Occipital lobe (tissue), 2 donors: ENCODE measurements around the gene PLB1. TPM values are rescaled to one million over a fixed set of nuclear protein-coding genes. Genes with fewer than 3 reads are reported as not detected.
A peak's percentile ranks its signal among the peaks of the same experiment; 100 is the strongest.

Experiments
- DNase-seq: peaks from one replicate; lab custom pipeline; 2025; lab: John Stamatoyannopoulos, UW
- total RNA-seq: library from RNA; depleted of rRNA; stranded (reverse); fragments of >200 nt; gene quantifications from one replicate; pipeline ENCODE4 v1.2.3, GENCODE V29; 2014

Gene PLB1
- total RNA-seq, 1 donor from 2014 or later = 2.3 TPM

DNA sequence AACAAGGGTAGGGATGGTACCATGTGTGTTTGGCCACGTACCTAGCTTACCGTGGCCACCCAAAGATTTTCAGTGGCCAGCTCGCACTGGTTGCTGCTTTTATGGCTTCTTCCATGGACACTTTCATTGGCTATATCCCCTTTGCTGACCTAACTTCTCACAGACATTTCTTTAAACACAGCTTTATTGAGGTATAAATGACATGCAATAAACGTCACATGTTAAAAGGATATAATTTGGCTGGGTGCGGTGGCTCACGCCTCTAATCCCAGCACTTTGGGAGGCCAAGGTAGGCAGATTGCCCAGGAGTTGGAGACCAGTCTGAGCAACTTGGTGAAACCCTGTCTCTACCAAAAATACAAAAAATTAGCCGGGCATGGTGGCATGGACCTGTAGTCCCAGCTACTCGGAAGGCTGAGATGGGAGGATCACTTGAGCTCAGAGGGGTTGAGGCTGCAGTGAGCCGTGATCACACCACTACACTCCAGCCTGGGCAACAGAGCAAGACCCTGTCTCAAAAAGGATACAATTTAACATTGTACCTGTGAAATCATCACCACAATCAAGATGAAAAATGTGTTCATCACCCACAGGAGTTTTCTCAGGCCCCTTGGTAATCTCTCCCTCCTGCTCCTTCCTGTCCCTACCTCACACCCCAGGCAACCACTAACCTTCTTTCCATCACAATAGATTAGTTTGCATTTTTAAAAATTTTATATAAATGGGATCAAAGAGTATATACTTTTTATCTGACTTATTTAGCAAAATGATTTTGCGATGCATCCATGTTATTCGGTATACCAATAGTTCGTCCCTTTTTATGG, 127.9 kb downstream of the PLB1 start:
- no peak for DNase-seq

DNA sequence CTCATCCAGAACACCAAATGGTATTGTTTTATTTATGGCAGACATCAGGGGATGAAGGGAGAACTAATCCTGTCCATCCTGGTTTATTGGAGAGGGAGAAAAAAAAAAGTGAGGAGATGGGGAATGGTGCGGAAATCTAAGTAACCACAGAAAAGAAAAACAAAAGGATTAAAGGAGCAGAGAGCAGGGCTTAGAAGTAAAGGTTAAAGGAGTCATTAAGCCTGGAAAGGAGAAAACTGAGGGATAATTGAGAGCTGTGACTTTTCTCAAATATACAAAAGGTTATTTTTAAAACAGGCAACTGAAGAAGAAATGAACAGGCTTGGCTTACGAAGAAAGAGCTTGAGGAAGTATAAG, 128.6 kb downstream of the PLB1 start:
- no peak for DNase-seq

DNA sequence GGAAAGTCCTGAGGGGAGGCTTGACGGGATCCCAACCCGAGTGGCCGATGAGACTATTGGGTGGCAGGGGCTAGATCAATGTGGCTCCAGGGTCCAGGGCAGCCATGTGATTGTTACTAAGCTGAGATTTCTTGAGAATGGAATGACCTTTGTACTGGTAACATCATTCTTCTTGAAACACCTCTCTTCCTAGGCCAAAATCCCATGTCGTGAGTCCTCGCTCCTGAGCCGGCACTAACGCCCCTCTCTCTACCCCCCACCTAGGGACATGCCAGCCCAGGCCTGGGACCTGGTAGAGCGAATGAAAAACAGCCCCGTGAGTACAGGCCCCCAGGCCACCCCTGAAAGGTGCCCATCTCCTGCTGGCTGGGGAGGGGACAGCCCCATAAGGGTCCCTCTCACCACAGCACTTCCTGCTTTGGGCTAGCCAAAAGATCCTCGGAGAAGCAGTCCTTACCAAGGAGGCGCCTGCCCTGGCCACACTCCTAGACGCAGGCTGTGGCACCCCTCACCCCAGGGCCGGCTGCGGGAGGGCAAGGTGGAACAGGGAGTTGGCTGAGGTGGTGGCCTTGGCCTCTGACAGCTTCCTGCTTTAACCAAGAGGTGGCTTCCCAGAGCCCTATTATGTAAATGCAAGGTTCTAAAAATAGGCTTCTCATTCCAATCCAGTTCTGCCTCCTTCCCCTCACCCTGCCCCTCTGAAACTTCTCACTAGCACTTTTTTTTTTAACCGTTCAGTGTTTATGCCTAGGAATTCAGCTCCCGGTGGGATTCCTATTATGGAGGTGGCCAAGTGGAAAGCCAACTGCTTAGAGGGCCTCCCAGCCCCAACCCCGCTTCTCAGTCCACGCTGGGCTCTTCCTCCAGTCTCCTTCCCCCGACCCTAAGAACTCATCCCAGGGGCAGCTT, 129.2 kb downstream of the PLB1 start:
- DNase-seq = no peak

DNA sequence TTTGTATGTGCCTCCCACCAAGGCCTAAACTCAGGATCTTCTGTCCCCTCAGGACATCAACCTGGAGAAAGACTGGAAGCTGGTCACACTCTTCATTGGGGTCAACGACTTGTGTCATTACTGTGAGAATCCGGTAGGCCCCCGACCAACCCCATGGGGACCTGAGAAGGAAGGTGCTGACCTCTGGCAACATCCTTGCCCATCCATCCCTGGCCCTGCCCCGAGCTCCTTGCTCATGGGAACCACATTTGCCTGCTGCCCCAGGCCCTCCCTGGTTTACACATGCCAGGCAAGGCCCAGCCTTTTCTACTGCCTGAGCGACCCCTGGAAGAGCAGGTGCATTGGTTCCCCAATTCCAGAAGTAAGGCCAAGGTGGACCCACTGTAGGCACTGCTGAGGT, 130.5 kb downstream of the PLB1 start:
- no peak for DNase-seq

DNA sequence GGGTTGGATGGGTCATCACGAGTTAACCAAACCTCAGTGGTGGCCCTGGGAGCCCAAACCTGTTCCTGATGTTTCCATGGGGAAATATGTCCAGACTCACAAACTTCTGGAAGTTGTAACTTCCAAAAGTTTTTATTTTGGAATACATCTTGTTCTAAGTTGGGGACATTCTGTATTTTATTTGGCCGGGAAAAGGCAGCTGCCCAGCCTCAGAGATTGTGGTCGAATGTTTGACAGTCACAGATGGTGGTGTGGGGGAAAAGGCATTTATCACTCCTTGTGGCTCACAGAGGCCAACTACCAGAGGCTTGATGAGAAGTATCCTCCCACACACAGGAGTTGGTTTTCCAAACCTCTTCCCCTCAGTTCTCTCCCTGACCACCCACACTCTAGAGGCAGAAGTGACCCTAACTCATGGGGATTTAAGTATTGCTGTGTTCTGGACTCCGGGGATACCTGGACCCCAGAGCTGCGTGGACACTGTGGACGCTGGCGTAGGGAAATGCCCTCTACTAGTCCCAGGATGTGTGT, 131.1 kb downstream of the PLB1 start:
- no peak for DNase-seq

DNA sequence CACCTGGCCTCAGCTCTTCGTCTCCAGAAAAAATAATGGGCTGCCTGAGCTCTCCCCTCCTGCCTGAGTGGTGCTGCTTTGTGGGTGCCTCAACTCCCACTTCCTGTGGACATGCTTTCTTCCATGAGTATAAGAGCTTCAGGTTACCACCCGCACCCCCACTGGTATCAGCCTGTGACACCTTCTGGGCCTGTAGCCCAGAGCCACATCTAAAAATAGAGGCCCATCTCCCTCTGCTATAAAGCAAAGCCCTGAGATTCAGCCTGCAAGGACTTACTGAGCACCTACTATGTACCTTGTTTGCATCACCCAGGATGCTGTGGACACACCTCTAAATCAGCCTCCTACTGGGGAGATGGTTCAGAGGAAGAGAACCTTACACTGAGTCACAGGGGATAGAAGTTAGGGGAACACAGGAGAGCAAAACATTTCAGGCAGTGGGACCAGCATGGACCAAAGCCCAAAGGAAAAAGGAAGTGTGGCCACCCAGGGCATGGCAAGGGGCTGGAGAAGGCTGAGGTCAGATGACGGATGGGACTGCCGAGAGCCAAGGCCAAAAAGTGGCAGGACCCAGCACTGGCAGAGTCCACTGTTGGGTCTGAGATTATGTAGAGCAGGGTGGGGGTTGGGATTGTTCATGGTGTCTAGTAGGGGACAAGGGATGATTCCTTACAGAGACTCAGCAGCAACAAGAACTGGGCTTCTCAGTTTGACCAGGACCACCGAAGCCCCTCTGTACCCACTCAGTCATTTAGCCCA, 132.0 kb downstream of the PLB1 start:
- no peak for DNase-seq

DNA sequence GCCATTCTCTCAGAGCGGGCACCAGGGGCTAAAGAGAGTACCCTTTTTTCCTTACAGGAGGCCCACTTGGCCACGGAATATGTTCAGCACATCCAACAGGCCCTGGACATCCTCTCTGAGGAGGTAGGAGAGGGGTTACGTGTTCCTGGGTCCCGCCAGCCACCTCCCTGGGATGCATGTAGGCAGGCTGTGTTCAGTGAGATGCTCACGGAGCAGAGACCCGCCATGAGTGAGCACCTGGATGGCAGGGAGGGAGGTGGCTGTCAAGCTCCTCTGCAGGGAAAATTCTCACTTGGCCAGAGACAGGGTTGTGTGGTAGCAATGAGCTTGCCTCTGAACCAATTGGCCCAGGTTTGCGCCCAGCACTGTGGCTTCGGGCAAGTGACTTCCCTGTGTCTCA, 132.6 kb downstream of the PLB1 start:
- DNase-seq = no peak

DNA sequence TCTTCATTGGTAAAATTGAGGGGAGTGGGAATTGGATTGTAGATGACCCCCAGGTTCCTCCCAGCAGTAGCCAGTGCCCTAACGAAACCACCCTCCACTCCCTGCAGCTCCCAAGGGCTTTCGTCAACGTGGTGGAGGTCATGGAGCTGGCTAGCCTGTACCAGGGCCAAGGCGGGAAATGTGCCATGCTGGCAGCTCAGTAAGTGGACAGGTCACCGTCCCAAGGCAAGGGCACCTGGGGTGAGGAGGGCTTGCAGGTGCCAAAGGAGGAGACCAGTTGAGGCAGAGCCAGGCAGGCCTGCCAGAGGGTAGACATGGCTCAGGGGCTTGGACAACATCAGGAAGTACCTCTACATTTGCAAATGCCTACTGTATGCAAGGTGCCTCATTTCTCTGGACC, 133.1 kb downstream of the PLB1 start:
- DNase-seq = no peak

DNA sequence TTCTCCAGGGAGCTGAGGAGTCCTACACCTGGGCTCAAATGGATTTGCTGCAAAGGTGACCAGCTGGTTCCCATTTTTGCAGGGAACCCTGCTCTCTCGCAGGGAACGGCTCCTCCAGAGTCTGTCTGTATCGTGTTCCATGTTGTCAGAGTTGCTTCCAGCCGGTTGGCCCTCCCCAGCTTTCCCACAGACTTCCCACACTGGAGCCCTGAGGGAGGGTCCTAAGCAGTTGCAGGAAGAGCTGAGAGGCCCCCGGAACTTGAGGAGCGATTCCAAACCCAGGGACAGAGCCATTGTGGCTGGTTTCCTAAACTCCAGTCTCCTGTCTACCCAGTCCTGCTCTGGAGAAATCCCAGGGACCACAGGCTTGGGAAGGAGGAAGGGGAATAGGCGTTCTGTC, 134.1 kb downstream of the PLB1 start:
- DNase-seq = no peak

DNA sequence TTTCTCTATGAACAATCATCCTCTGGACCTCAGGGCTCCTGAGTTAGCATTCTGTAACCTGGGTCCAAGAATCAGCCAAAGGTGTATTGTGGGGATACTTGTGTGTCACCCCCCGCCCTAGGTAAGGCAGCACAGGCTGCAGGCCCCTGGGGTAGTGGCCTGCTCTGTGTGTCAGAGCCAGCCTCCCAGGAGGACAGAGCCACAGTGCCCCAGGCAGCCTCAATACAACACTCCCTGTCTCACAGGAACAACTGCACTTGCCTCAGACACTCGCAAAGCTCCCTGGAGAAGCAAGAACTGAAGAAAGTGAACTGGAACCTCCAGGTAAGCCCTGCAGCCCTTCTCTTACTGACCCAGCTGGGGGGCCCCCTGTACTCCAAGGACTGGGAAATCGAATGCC, 134.5 kb downstream of the PLB1 start:
- DNase-seq = no peak

DNA sequence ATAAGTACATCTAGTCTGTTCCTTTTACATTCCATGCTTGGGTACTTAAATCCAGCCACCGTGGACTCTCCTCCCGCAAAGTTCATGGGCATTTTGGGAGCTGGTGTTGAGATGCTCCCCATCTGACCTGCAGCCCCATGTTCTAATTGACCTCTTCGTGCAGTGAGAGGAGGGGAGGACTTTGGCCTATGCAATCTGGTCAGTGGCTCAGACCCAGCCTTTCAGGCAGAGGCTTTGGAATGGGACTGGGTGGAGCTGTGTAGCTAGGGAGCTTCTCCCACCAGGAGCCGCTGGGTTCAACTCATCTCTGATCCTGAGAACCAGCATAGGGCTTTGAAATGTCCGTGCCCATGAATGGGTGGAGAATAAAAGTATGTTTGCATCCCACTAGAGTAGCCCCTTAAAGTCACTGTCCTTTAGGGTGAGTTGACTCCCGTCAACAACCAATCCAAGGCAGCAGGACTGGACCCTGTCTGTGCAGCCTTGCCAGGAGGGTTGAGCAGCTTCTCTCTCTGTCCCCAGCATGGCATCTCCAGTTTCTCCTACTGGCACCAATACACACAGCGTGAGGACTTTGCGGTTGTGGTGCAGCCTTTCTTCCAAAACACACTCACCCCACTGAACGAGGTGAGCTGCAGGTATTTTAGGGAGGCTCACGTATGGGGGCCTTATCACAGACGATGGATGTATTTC, 135.8 kb downstream of the PLB1 start:
- DNase-seq = no peak

DNA sequence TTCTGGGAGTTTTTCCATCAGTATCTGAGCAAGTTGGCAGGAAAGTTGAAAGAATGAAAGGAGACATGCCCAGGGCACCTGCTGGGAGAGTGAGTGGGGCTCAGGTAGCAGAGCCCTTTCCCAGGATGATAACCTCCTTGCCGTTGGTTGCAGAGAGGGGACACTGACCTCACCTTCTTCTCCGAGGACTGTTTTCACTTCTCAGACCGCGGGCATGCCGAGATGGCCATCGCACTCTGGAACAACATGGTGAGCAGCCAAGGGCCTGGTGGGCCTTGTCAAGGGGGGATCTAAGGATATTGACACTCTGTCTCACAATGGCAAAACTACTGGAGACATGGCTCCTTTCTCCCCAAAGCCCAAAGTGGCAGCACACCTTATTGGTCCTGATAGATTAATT, 136.9 kb downstream of the PLB1 start:
- DNase-seq = no peak

DNA sequence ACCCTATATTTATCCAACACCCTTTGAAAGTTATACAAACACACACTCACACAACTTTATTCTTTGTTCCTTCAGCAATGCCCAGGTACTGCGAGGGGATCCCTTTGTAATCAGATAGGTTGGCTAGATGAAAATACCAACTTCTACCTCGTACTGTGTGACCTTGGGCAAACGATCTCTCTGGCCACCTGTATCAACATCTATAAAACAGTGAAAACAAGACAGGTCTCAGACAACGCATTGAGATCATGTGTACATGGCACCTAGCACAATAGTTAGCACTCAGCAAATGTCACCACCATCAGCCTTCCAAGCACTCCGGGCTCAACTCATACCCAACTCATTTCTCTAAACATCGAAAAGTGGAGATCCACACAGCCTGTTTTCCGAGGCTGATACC, 137.3 kb downstream of the PLB1 start:
- DNase-seq = no peak

DNA sequence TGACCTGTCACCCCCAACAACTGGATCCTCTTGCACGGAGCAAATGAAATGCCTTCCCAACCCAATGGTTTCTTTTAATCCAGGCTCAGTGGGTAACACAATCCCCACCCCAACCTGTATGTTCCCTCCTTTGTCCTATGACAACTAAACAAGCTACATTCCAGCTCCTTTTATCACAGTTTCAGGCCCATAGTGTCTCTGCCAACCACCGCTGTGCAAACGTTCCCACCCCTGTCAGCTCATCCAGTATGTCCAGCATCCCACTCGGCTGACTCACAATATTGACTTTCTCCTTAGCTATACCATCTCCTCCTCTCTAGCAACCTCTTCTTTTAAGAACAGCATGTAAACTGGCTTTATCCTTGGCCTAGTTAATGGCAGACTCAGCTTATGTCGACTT, 137.9 kb downstream of the PLB1 start:
- DNase-seq = peak; percentile 9

DNA sequence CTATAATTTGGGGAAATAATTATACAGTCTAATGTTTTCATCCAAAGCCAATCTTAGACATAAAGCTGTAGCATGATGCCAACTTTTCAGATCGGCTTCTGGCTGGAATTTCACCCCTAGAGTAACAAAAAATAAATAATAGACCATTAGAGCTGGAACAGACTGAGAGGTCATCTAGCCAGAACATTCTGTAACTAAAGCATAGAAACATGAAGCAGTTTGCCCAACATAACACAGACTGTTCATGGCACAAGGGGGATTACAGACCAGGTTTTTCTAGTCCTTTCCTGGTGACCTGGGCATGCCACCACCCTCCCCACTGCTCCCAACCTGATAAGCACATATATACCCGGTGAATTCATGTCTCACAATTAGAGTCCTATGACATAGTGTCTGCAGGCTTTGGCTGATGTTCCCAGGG, 139.3 kb downstream of the PLB1 start:
- no peak for DNase-seq

DNA sequence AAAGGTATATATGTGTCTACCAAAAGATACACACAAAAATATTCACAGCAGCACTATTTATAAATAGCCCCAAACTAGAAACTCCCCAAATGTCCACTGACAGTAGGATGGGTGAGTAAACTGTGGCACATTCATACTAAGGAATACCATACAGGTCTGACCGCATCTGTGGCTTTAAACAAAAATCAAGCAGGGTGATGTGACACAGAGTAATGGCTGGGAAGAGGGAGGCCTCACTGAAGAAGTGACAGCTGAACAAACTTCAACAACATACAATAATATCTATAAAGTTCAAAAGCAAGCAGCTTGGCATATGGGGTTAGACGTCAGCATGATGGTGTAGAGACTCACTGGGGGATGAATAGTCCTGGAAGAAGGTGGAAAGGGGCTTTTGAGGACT, 140.6 kb downstream of the PLB1 start:
- no peak for DNase-seq

DNA sequence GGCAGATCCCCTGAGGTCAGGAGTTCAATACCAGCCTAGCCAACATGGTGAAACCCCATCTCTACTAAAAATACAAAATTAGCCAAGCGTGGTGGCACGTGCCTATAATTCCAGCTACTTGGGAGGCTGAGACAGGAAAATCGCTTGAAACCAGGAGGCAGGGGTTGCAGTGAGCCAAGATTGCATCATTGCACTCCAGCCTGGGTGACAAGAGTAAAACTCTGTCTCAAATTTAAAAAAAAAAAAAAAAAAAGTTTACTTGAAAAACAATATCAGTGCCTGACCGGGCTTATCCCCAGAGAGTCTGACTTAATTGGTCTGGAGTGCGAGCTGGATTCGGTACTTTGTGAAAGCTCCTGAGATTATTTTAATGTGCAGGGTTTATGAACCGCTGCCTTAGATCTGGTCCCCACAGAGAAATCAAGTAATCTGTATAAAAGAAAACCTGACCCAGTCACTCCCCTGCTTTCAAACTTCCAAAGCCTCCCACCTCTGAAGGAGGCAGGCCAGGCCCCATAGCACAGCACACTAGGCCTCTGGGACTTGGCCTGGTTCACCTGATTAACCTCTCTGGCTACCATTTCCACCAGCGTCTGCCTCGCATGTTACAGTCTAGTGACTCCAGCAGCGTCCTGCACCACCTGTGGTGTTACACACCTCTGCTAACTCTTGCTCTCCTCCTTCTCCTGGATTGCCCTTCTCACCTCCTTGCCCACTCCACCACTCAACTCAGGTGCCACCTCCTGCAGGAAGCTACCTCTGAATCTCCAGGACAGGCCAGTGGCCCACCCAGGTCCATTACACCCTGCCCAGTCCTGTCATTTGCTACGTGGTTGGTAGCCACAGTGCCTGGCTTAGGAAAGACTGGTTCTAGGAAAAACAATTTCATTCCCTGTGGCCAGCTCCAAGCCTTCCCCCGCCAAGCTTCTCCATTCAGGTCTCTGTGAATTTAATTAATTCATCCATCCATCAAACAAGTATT, 141.5 kb downstream of the PLB1 start:
- DNase-seq = no peak

DNA sequence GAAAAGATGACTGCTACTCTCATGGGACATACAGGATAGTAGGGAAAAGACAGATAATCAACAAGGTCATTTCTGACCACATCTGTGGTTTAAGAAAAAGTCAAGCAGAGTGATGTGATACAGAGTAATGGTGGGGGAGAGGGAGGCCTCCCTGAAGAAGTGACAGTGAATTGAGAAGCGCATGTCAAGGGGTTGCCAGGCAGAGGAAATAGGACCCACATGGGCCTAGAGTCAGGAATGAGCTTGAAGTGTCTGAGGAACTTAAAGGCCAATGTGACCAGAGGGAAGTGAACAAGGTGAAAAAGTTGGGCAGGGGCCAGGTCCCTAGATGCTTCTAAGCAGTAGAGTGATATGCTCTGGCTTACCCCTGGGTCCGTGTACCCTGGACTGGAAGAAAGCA, 142.2 kb downstream of the PLB1 start:
- DNase-seq = no peak

DNA sequence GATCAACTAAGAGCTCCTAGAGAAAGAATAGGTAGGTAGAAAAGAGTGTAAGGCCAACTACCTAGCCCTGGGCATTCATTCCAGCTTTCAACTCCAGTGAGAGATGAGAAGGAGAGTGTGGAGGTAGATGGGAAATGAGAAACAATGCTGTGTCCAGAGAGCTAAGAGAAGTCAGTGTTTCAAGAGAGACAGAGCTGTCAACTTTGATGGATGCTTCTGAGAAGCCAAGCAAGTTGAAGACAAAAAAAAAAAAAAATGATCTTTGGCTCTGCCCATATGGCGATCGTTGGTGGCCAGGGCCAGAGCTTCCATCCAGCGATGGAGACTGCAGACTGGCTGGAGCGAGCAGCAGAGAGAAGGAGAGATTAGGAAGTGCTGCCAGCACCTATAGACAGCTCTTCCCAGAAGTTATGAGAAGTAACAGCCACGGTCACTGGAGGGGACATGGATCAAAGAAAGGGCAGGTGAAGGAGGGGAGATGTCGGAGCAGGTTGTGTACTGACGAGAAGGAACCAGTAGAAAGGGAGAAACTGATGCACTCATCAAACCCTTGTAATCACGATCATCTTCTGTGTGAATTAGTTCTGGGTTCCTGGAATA, 143.3 kb downstream of the PLB1 start:
- DNase-seq = no peak

DNA sequence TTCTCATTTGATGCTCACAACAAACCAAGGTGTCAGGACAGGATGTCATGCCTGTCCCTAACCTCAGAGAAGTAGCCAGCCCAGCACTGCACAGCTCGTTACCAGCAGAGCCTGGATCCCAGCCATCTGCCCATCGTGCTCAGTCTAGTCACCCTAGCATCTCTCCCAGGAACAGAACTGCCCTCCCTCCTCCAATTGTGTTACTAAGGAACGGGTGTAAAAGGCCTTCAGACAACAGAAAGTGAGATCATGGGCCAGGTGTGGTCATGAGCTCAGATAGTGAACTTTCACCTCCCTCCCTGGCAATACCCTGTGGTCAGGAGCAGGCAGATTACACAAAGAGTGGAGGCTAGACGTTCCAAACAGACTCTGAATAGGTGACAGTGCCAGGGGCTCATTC, 144.0 kb downstream of the PLB1 start:
- DNase-seq = no peak
